Heart left ventricle (tissue), 13 donors: ENCODE data around the gene PLSCR3.

Experiments
- CTCF ChIP-seq, 12 donors: fragments of 200-600 bp; sonication (generic) in 4 of 12; IDR thresholded peaks; one replicate each; pipeline versions ENCODE4 v1.5.0 to v1.8.0; 2018 to 2022; ENCODE audit warnings: antibody characterized with exemption in 12 of 12, mild to moderate bottlenecking in 5 of 12
- POLR2A ChIP-seq, 2 donors: fragments of 450-650 bp; IDR thresholded peaks; one replicate each; pipeline ENCODE4 v1.6.1; 2017; ENCODE audit warnings: antibody characterized with exemption in 2 of 2, mild to moderate bottlenecking in 2 of 2, moderate library complexity in 2 of 2
- donor health status: ischemic (EF 13 %, LVEDD 7.1; RV severe dilation, severe dysfunction).
- donor health status: DM: no; HTN: yes; CAD: no.
- donor health status: DM: no; HTN: no; CAD: no.
- donor health status: ischemic (EF 25% LVEDD 6.9; RV normal size, moderate dysfunction).
- donor health status: ischemic (EF 25% LVEDD 5.7; RV mildly dilated, moderate dysfunction).
- donor health status: ischemic (EF 35%, LVEDD 5.7; RV mildly dilated, moderate dysfunction).
- donor health status: nonischemic (EF 11% LVEDD 7.7; RV severe dilation, severe dysfunction).
- donor health status: DM: yes; HTN: yes; CAD: no.
- donor health status: PGD.
- donor health status: ischemic (EF 29% LVEDD 5.4; RV normal size, mild dysfunction).
- donor health status: nonischemic (EF 23%, LVEDD 6.1; RV moderate dilation, normal function).

GRCh38 chr17:7380321-7380720 lies 14.0 kb downstream of the PLSCR3 start:
- peak in 1 of 12 donors; percentile 15 for TF ChIP-seq CTCF (IDR thresholded peaks at IDR 0.05)
- TF ChIP-seq POLR2A (IDR thresholded peaks at IDR 0.05) = no peak
